Measurements from ENCODE around the gene SULF2. TPM values are rescaled to one million over a fixed set of nuclear protein-coding genes. Genes with fewer than 3 reads are reported as not detected.

The SULF2 gene
- total RNA-seq, 2 donors from 2014 or later = 75.7 to 146 TPM

DNA sequence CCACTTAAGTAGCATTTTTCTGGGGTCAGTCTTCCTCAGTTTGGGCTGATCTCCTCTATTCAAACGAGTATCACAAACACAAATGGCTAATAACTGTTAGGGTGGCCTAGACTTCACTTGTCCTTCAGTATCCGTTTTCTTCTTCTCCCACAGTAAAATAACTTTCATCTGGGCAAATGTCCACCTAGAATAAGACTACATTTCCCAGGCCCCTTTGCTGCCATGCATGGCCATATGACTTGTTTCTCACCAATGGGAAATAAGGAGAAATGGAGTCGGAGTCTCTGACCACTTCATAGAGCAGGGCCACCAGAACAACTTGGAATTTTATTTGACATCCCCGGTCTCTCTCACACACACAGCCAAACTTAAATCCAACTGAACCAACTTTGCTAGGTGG lies 51.4 kb downstream of the SULF2 start:
- Histone ChIP-seq H3K4me1 (ENCODE audit: control insufficient read depth, insufficient read depth, low read length) (no peaks in the 10 kb centered on the region), H3K27me3 (ENCODE audit: control insufficient read depth, insufficient read depth, low read length, poor library complexity, severe bottlenecking) (no peaks in the 10 kb centered on the region), H3K27ac (ENCODE audit: low read depth, low read length) (no peak overlapping the region), H3K9me3 (ENCODE audit: control insufficient read depth, low read length) (no peaks in the 10 kb centered on the region), H3K9ac (ENCODE audit: extremely low read depth, low read length, poor library complexity, severe bottlenecking) (no peak overlapping the region), H3K36me3 (ENCODE audit: control insufficient read depth, insufficient read depth, low read length) (peaks cover 73% of the 10 kb centered on the region), H3K4me3 (ENCODE audit: low read length) (no peak overlapping the region)
- Mint-ChIP-seq H3K9me3 (no peaks in the 10 kb centered on the region), H3K36me3 (ENCODE audit: low read depth) (peaks cover 80% of the 10 kb centered on the region), H3K27me3 (ENCODE audit: insufficient read depth) (no peaks in the 10 kb centered on the region), H3K27ac (no peak overlapping the region), H3K4me1 (no peaks in the 10 kb centered on the region), H3K4me3 (no peak overlapping the region)
- 94% methylated on average over 3 to 4 of the region's 4 CpGs for WGBS, 2 experiments (ENCODE audit: insufficient coverage in 1 of 2, insufficient read length in 1 of 2)
- TF ChIP-seq, protein P1, sequence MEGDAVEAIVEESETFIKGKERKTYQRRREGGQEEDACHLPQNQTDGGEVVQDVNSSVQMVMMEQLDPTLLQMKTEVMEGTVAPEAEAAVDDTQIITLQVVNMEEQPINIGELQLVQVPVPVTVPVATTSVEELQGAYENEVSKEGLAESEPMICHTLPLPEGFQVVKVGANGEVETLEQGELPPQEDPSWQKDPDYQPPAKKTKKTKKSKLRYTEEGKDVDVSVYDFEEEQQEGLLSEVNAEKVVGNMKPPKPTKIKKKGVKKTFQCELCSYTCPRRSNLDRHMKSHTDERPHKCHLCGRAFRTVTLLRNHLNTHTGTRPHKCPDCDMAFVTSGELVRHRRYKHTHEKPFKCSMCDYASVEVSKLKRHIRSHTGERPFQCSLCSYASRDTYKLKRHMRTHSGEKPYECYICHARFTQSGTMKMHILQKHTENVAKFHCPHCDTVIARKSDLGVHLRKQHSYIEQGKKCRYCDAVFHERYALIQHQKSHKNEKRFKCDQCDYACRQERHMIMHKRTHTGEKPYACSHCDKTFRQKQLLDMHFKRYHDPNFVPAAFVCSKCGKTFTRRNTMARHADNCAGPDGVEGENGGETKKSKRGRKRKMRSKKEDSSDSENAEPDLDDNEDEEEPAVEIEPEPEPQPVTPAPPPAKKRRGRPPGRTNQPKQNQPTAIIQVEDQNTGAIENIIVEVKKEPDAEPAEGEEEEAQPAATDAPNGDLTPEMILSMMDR (conservative IDR thresholded peaks at IDR 0.05) = no peak
- no peak for DNase-seq

- Mint-ChIP-seq H3K27me3 (ENCODE audit: insufficient read depth) (no peaks in the 10 kb centered on the region), H3K36me3 (ENCODE audit: low read depth) (peaks cover 69% of the 10 kb centered on the region), H3K4me3 (no peak overlapping the region), H3K4me1 (no peaks in the 10 kb centered on the region), H3K27ac (no peak overlapping the region), H3K9me3 (no peaks in the 10 kb centered on the region)
- no peaks in the 10 kb centered on the region for H3K27me3 ChIP-seq (ENCODE audit: control insufficient read depth, insufficient read depth, low read length, poor library complexity, severe bottlenecking)
- peaks cover 64% of the 10 kb centered on the region for H3K36me3 ChIP-seq (ENCODE audit: control insufficient read depth, insufficient read depth, low read length)
- TF ChIP-seq, protein P1 (conservative IDR thresholded peaks at IDR 0.05) = no peak
- H3K27ac ChIP-seq (ENCODE audit: low read depth, low read length) = no peak overlapping the region
- H3K9ac ChIP-seq (ENCODE audit: extremely low read depth, low read length, poor library complexity, severe bottlenecking) = no peak overlapping the region
- no peak overlapping the region for H3K4me3 ChIP-seq (ENCODE audit: low read length)
- WGBS, 2 experiments (ENCODE audit: insufficient coverage in 1 of 2, insufficient read length in 1 of 2) = 96 to 100% methylated on average over 3 to 4 of the region's 4 CpGs
- H3K4me1 ChIP-seq (ENCODE audit: control insufficient read depth, insufficient read depth, low read length) = no peaks in the 10 kb centered on the region
- H3K9me3 ChIP-seq (ENCODE audit: control insufficient read depth, low read length) = no peaks in the 10 kb centered on the region
- no peak for DNase-seq
Measured at GRCh38 chr20:47730744-47731143, 54.5 kb downstream of the SULF2 start.

DNA sequence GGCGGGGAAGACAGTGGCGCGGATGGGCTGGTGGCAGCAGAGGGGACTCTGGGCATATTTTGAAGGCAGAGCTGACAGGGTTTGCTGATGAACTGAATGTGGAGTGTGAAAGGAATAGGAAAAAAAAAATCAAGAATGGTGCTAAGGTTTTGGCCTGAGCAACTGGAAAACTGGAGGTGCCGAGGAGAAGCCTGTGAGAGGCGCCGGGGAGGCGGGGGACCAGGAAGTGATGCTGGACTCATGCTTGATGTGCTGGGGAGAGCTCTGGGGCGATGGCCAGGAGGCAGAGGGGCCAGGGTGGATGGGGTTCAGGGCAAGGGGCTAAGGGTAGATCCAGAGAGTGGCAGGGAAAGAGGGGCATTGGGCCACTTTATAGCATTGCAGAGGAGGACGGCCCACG lies 55.8 kb downstream of the SULF2 start:
- TF ChIP-seq, protein P1 (conservative IDR thresholded peaks at IDR 0.05) = no peak
- H3K9me3 Mint-ChIP-seq = no peaks in the 10 kb centered on the region
- no peaks in the 10 kb centered on the region for H3K27me3 Mint-ChIP-seq (ENCODE audit: insufficient read depth)
- H3K4me3 Mint-ChIP-seq = no peak overlapping the region
- peaks cover 62% of the 10 kb centered on the region for H3K36me3 Mint-ChIP-seq (ENCODE audit: low read depth)
- no peak overlapping the region for H3K4me3 ChIP-seq (ENCODE audit: low read length)
- no peaks in the 10 kb centered on the region for H3K27me3 ChIP-seq (ENCODE audit: control insufficient read depth, insufficient read depth, low read length, poor library complexity, severe bottlenecking)
- H3K36me3 ChIP-seq (ENCODE audit: control insufficient read depth, insufficient read depth, low read length) = peaks cover 60% of the 10 kb centered on the region
- H3K27ac ChIP-seq (ENCODE audit: low read depth, low read length) = no peak overlapping the region
- peaks cover 2% of the 10 kb centered on the region for H3K4me1 Mint-ChIP-seq
- H3K27ac Mint-ChIP-seq = no peak overlapping the region
- no peak overlapping the region for H3K9ac ChIP-seq (ENCODE audit: extremely low read depth, low read length, poor library complexity, severe bottlenecking)
- no peak for DNase-seq
- 95 to 97% methylated on average over 8 to 10 of the region's 10 CpGs for WGBS, 2 experiments (ENCODE audit: insufficient coverage in 1 of 2, insufficient read length in 1 of 2)
- H3K4me1 ChIP-seq (ENCODE audit: control insufficient read depth, insufficient read depth, low read length) = no peaks in the 10 kb centered on the region
- H3K9me3 ChIP-seq (ENCODE audit: control insufficient read depth, low read length) = peaks cover 4% of the 10 kb centered on the region

All from endodermal cell (in vitro differentiated cells).